GM12873 (cell line): ENCODE data around the gene ARSI.

Experiments used
- CTCF ChIP-seq: IDR thresholded peaks from 2 replicates; pipeline ENCODE4 v1.5.1; 2012; ENCODE audit warnings: low read depth, mild to moderate bottlenecking, moderate library complexity, low read length, control low read depth; ENCODE audit not compliant: insufficient read depth; ENCODE audit errors: missing control alignments

The ARSI gene

GRCh38 chr5:150254363-150254762 is 48.3 kb downstream of the ARSI start:
- no peak for TF ChIP-seq CTCF

- peak; percentile 14 for TF ChIP-seq CTCF
Measured at GRCh38 chr5:150253416-150254208, 49.1 kb downstream of the ARSI start.

- TF ChIP-seq CTCF, result no peak
Measured at GRCh38 chr5:150252489-150252888, 50.2 kb downstream of the ARSI start.

GRCh38 chr5:150251504-150251903 is 51.2 kb downstream of the ARSI start:
- TF ChIP-seq CTCF, result no peak

- TF ChIP-seq CTCF, result no peak
Measured at GRCh38 chr5:150249744-150250143, 53.0 kb downstream of the ARSI start.

- TF ChIP-seq CTCF, result no peak
Measured at GRCh38 chr5:150248946-150249345, 53.8 kb downstream of the ARSI start.

- TF ChIP-seq CTCF, result no peak
Measured at GRCh38 chr5:150247726-150248125, 55.0 kb downstream of the ARSI start.

GRCh38 chr5:150246835-150247234 is 55.9 kb downstream of the ARSI start:
- no peak for TF ChIP-seq CTCF
